ENCODE measurements around the gene DOCK2.

The DOCK2 gene

GRCh38 chr5:169904508-169904907, 267.4 kb downstream of the DOCK2 start:
- peak; percentile 18 for DNase-seq (ENCODE audit: low read depth, low spot score)

GRCh38 chr5:169905017-169905416, 267.9 kb downstream of the DOCK2 start:
- DNase-seq (ENCODE audit: low read depth, low spot score): no peak

- no peak for DNase-seq (ENCODE audit: low read depth, low spot score)
These were observed 269.9 kb downstream of the DOCK2 start for GRCh38 chr5:169906745-169907649.

DNA sequence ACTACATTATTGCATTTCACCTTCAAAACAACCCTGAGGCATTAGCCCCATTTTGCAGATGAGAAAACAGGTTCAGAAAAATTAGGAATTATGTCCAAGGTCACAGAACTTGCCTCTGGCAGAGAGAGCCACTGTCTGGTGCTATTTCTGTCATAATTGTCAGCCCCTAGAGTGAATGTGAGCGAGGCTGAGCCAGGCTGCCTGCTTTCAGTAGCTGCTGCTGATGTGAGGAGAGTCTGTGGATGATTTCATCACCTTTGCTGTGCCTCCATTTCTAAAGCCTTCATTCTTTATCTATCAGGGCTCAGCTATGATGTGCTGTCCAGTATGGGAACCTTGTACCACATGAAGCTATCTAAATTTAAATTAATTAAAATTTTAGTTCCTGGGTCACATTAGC, 271.8 kb downstream of the DOCK2 start:
- DNase-seq (ENCODE audit: low read depth, low spot score): no peak

- no peak for DNase-seq (ENCODE audit: low read depth, low spot score)
These were observed 272.9 kb downstream of the DOCK2 start for GRCh38 chr5:169909945-169910344.

DNA sequence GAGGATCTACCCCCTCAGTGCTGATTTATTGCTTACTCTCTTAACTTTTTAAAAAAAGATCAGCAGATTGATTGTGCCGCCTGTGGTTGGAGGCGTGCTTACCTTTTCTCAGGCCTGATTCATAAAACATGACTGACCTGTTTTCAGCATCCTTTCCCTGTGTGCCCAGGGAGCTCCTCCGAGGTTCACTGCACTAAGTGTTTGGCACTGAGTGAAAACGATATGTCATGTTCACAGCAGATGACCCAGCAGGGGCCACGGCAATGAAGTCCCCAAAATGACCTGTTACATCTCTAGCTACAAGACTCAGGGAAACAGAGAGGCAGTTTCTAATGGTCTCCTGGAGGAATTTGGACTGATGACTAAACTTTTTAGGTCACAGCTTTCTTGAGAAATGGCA, 273.3 kb downstream of the DOCK2 start:
- no peak for DNase-seq (ENCODE audit: low read depth, low spot score)

- DNase-seq (ENCODE audit: low read depth, low spot score): no peak
These were observed 274.6 kb downstream of the DOCK2 start for GRCh38 chr5:169911448-169912212.

DNA sequence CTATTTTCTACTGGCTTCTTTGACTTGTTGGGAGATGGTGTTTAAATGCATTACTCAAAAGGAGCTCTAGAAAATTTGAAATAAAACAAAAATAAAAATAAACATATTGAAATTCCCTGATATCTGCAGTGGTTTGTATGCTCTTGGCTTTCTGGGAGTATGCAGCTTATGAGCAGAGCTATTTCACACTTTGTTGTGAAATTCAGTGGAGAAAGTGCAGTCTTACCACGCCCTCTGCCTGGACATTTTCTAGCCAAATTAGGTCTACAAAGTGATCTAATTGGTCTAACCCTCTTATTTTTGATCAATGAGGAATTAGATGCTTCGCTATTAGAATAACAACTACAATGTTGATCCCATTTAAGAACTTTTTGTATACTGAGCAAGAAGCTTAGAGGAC, 276.4 kb downstream of the DOCK2 start:
- no peak for DNase-seq (ENCODE audit: low read depth, low spot score)

GRCh38 chr5:169914766-169915165, 277.7 kb downstream of the DOCK2 start:
- DNase-seq (ENCODE audit: low read depth, low spot score): peak; percentile 65

GRCh38 chr5:169917500-169917899, 280.4 kb downstream of the DOCK2 start:
- no peak for DNase-seq (ENCODE audit: low read depth, low spot score)

- DNase-seq (ENCODE audit: low read depth, low spot score): no peak
These were observed 281.2 kb downstream of the DOCK2 start for GRCh38 chr5:169918228-169918627.

- no peak for DNase-seq (ENCODE audit: low read depth, low spot score)
These were observed 283.4 kb downstream of the DOCK2 start for GRCh38 chr5:169920474-169920873.

- no peak for DNase-seq (ENCODE audit: low read depth, low spot score)
These were observed 284.3 kb downstream of the DOCK2 start for GRCh38 chr5:169921384-169921783.

- DNase-seq (ENCODE audit: low read depth, low spot score): no peak
These were observed 284.9 kb downstream of the DOCK2 start for GRCh38 chr5:169921949-169922348.

- DNase-seq (ENCODE audit: low read depth, low spot score): no peak
These were observed 285.4 kb downstream of the DOCK2 start for GRCh38 chr5:169922474-169922873.

DNA sequence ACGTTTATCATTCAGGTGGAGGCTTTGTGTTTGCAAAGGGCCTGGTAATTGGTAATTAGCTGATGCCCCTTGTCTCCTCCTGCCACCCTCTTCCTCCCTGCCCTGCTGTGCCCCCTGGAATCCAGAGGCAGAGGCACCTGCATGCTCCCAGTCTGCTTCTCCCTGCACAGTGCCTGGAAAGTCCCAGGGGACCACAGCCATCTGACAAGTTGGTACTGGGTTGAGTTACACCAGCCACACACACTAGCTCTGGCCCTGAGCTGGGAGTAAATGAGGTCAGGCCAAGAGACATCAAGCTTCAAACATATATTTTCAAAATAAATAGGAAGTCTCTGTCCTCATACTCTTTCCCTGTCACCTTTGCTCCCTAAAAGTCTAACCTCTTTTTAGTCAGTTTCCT, 286.9 kb downstream of the DOCK2 start:
- no peak for DNase-seq (ENCODE audit: low read depth, low spot score)

- no peak for DNase-seq (ENCODE audit: low read depth, low spot score)
These were observed 296.1 kb downstream of the DOCK2 start for GRCh38 chr5:169933127-169933526.

- DNase-seq (ENCODE audit: low read depth, low spot score): peak; percentile 35
These were observed 296.5 kb downstream of the DOCK2 start for GRCh38 chr5:169933616-169934015.

DNA sequence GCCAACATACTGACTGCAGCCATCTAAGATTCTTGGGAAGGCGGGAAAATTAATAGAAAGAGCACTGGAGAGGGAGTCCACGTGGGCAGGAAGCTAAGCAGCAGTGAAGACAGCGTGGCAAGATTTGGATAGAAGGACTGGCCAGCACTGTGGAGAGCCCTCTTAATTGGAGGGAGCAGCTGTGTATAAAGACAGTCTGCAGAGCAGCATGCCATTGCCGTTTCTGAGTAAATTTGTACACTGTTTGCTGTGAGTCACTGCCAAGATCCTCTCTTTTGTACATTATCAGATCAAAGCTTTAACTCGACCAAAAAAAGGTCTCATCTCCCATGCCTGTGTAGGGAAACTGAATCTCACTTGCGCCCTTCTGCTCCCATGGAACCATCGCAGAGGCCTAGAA, 297.9 kb downstream of the DOCK2 start:
- DNase-seq (ENCODE audit: low read depth, low spot score): peak; percentile 20

GRCh38 chr5:169935762-169936161, 298.7 kb downstream of the DOCK2 start:
- DNase-seq (ENCODE audit: low read depth, low spot score): no peak

DNA sequence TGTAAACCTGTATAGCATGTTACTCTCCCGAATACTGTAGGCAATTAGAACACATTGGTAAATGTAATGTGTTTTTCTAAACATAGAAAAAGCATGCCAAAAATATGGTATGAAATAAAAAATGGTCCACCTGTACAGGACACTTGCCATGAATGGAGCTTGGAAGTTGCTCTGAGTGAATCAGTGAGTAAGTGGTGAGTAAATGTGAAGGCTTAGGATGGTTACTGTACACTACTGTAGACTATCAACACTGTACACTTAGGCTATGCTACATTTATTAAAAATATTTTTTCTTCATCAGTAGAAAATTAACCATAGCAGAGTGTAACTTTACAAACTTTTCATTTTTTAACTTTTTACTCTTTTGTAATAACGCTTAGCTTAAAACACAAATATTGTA, 301.4 kb downstream of the DOCK2 start:
- DNase-seq (ENCODE audit: low read depth, low spot score): no peak

- no peak for DNase-seq (ENCODE audit: low read depth, low spot score)
These were observed 302.7 kb downstream of the DOCK2 start for GRCh38 chr5:169939731-169940130.

DNA sequence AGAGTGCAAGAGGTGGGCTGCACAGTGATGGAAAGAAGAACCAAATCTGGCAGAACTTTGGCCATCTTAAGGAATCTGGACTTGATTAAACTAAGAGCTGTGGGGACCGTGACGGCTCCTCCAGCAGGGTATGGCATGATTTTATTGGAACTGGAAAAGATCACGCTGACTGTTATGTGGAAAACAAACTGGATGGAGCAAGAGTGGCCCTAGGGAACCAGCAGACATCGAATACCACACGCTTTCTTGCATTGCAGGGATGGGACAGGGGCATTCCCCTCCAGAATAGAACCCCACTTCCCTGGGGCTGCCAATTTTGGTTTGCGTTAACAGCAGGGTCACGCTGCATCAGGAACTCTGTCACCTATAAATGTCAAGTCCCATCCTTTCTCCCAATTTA, 304.5 kb downstream of the DOCK2 start:
- DNase-seq (ENCODE audit: low read depth, low spot score): no peak

Measured in astrocyte of the hippocampus (primary cell).